Keratinocyte (primary cell): Measurements from ENCODE around the gene CCSER1. TPM values are rescaled to one million over a fixed set of nuclear protein-coding genes. Genes with fewer than 3 reads are reported as not detected.

Source experiments
- DNase-seq: peaks from one replicate; pipeline ENCODE4 v3.0.0-alpha.2; 2011; ENCODE audit warnings: low read depth, missing footprints, low spot score
- FAIRE-seq: peaks from 2 replicates; lab custom pipeline; 2011; peaks lifted over from hg19 to GRCh38; lab: Jason Lieb, UNC
- H2AFZ ChIP-seq: 2 replicates; pipeline ENCODE4 v1.6.0; 2012; ENCODE audit warnings: low read length, control low read depth, inconsistent platforms; ENCODE audit not compliant: control insufficient read depth
- H3K27ac ChIP-seq: 2 replicates; pipeline ENCODE4 v1.5.1; 2011; ENCODE audit warnings: low read length; ENCODE audit not compliant: control insufficient read depth, insufficient read depth
- H3K27me3 ChIP-seq: 3 replicates; pipeline ENCODE4 v1.6.0; 2011; ENCODE audit warnings: low read length; ENCODE audit not compliant: control insufficient read depth, insufficient read depth; ENCODE audit errors: extremely low read depth
- H3K36me3 ChIP-seq, 2 experiments: 2 replicates in 1 of 2; 3 replicates in 1 of 2; pipeline ENCODE4 v1.5.1; 2011; ENCODE audit warnings: low read length in 2 of 2, mild to moderate bottlenecking in 1 of 2; ENCODE audit not compliant: control insufficient read depth in 2 of 2, insufficient read depth in 2 of 2; ENCODE audit errors: extremely low read depth in 1 of 2
- H3K4me1 ChIP-seq: 3 replicates; pipeline ENCODE4 v1.5.1; 2011; ENCODE audit warnings: low read length; ENCODE audit not compliant: control insufficient read depth, insufficient read depth; ENCODE audit errors: extremely low read depth
- H3K4me2 ChIP-seq: 3 replicates; pipeline ENCODE4 v1.6.0; 2011; ENCODE audit warnings: low read depth, low read length; ENCODE audit not compliant: control insufficient read depth, insufficient read depth; ENCODE audit errors: extremely low read depth
- H3K4me3 ChIP-seq, 3 experiments: fragments of 200-600 bp in 1 of 3; sonication (generic) in 1 of 3; 2 replicates in 2 of 3; 3 replicates in 1 of 3; pipeline ENCODE4 v1.5.1; 2011 to 2016; ENCODE audit warnings: low read length in 3 of 3, mild to moderate bottlenecking in 3 of 3, control low read depth in 2 of 3, inconsistent platforms in 1 of 3, low read depth in 1 of 3, mixed read lengths in 1 of 3, mixed run types in 1 of 3, moderate library complexity in 1 of 3; ENCODE audit not compliant: control insufficient read depth in 2 of 3, insufficient read depth in 2 of 3; ENCODE audit errors: extremely low read depth in 1 of 3
- H3K79me2 ChIP-seq: 2 replicates; pipeline ENCODE4 v1.6.0; 2012; ENCODE audit warnings: low read length; ENCODE audit not compliant: control insufficient read depth, insufficient read depth
- H3K9ac ChIP-seq: 3 replicates; pipeline ENCODE4 v1.6.0; 2011; ENCODE audit warnings: low read length; ENCODE audit not compliant: control insufficient read depth, insufficient read depth; ENCODE audit errors: extremely low read depth
- H3K9me1 ChIP-seq: 3 replicates; pipeline ENCODE4 v1.6.0; 2011; ENCODE audit warnings: low read length; ENCODE audit not compliant: control insufficient read depth, insufficient read depth; ENCODE audit errors: extremely low read depth
- H3K9me3 ChIP-seq: 2 replicates; pipeline ENCODE4 v1.5.1; 2012; ENCODE audit warnings: low read depth, low read length; ENCODE audit not compliant: control insufficient read depth
- H4K20me1 ChIP-seq: 3 replicates; pipeline ENCODE4 v1.6.0; 2011; ENCODE audit warnings: low read length; ENCODE audit not compliant: control insufficient read depth, insufficient read depth; ENCODE audit errors: extremely low read depth
- CTCF ChIP-seq, 3 experiments: IDR thresholded peaks in 1 of 3; conservative IDR thresholded peaks in 1 of 3; optimal IDR thresholded peaks in 1 of 3; 2 replicates in 2 of 3; 3 replicates in 1 of 3; pipeline versions ENCODE3 to v1.5.1; 2011; ENCODE audit warnings: low read length in 3 of 3, mild to moderate bottlenecking in 3 of 3, moderate library complexity in 2 of 3, control low read depth in 1 of 3, inconsistent platforms in 1 of 3; ENCODE audit not compliant: insufficient read depth in 2 of 3; ENCODE audit errors: extremely low read depth in 1 of 3
- EZH2 ChIP-seq: IDR thresholded peaks from one replicate; pipeline ENCODE4 v1.6.1; 2012; ENCODE audit warnings: inconsistent platforms, mild to moderate bottlenecking, low read length, moderate library complexity
- dilution Hi-C: fragments of 300-500 bp; cut with MboI; formaldehyde crosslinking; loops from one replicate; pipeline ENCODE4 v1.7.0; 2020; ENCODE audit warnings: low sequenced_read_pairs; ENCODE audit not compliant: extremely low pct_ligation_motif_present
- polyA plus RNA-seq, 5 experiments: library from polyadenylated mRNA; depleted of rRNA in 3 of 5; stranded (reverse) in 3 of 5; stranded (forward) in 1 of 5; unstranded in 1 of 5; fragments of >200 nt; gene quantifications; 1 replicate in 1 of 5; 2 replicates in 3 of 5; 3 replicates in 1 of 5; pipeline versions ENCODE4 v1.2.1 to v1.2.3, GENCODE V29; 2011 to 2012; ENCODE audit warnings: missing spikeins in 2 of 5, low read depth in 1 of 5, low replicate concordance in 1 of 5

The CCSER1 gene
- polyA plus RNA-seq, 1 donor (not counting 4 experiments of a cell fraction or from before 2014, with no cell fraction given): 1.2 TPM

- Histone ChIP-seq H3K9ac (no peak overlapping the region), H3K4me1 (no peaks in the 10 kb centered on the region), H3K27me3 (no peaks in the 10 kb centered on the region), H3K4me2 (no peak overlapping the region), H3K9me1 (no peaks in the 10 kb centered on the region), H3K79me2 (no peaks in the 10 kb centered on the region), H2AFZ (no peak overlapping the region), H3K4me3 (no peak overlapping the region), H3K36me3 (no peaks in the 10 kb centered on the region), H4K20me1 (no peaks in the 10 kb centered on the region), H3K27ac (no peak overlapping the region), H3K9me3 (no peaks in the 10 kb centered on the region)
- DNase-seq (no peak), FAIRE-seq (no peak)
- TF ChIP-seq EZH2 (no peak), CTCF (optimal IDR thresholded peaks at IDR 0.05 in 1 of 3, IDR thresholded peaks at IDR 0.05 in 1 of 3, conservative IDR thresholded peaks at IDR 0.05 in 1 of 3; ENCODE audit: extremely low read depth in 1 of 3, insufficient read depth in 2 of 3, low read length in 3 of 3) (no peak)
- dilution Hi-C loops: no loop called here
Observed at GRCh38 chr4:91304292-91304691, 1177.1 kb downstream of the CCSER1 start.

GRCh38 chr4:91317434-91317833, 1190.2 kb downstream of the CCSER1 start:
- dilution Hi-C loops: no loop called here
- Histone ChIP-seq H3K4me1 (no peaks in the 10 kb centered on the region), H3K9me1 (no peaks in the 10 kb centered on the region), H3K27ac (no peak overlapping the region), H3K36me3 (no peaks in the 10 kb centered on the region), H2AFZ (no peak overlapping the region), H3K9ac (no peak overlapping the region), H4K20me1 (no peaks in the 10 kb centered on the region), H3K4me2 (no peak overlapping the region), H3K9me3 (no peaks in the 10 kb centered on the region), H3K27me3 (no peaks in the 10 kb centered on the region), H3K79me2 (no peaks in the 10 kb centered on the region), H3K4me3 (no peak overlapping the region)
- DNase-seq (no peak), FAIRE-seq (no peak)
- no peak for TF ChIP-seq CTCF (optimal IDR thresholded peaks at IDR 0.05 in 1 of 3, IDR thresholded peaks at IDR 0.05 in 1 of 3, conservative IDR thresholded peaks at IDR 0.05 in 1 of 3; ENCODE audit: extremely low read depth in 1 of 3, insufficient read depth in 2 of 3, low read length in 3 of 3)
